Transverse colon (tissue), 4 donors: ENCODE results near the gene GTF3C4. TPM values are rescaled to one million over a fixed set of nuclear protein-coding genes. Genes with fewer than 3 reads are reported as not detected.

ENCODE experiments used
- DNase-seq: peaks from one replicate; pipeline ENCODE4 v3.0.0-alpha.2; 2019
- H3K27ac ChIP-seq, 4 donors: fragments of 200-600 bp; sonication (generic); 2 replicates each; pipeline ENCODE4 v1.5.1; 2016 to 2018; ENCODE audit warnings: inconsistent platforms in 4 of 4
- H3K27me3 ChIP-seq: fragments of 200-600 bp; sonication (generic); 2 replicates; pipeline ENCODE4 v1.5.1; 2017; ENCODE audit warnings: inconsistent platforms
- H3K36me3 ChIP-seq, 4 donors: fragments of 200-600 bp; sonication (generic); 2 replicates each; pipeline ENCODE4 v1.5.1; 2017 to 2019; ENCODE audit warnings: inconsistent platforms in 4 of 4
- H3K4me1 ChIP-seq, 4 donors: fragments of 200-600 bp; sonication (generic); 2 replicates each; pipeline ENCODE4 v1.5.1; 2017 to 2020; ENCODE audit warnings: inconsistent platforms in 4 of 4
- H3K4me3 ChIP-seq, 4 donors: fragments of 200-600 bp; sonication (generic); 1 replicate in 1 of 4; 2 replicates in 3 of 4; pipeline versions ENCODE4 v1.5.1 to v1.6.1; 2017 to 2019; ENCODE audit warnings: inconsistent platforms in 4 of 4
- H3K9me3 ChIP-seq, 2 donors: fragments of 200-600 bp; sonication (generic); 2 replicates each; pipeline ENCODE4 v1.5.1; 2017 to 2019; ENCODE audit warnings: inconsistent platforms in 2 of 2
- EP300 ChIP-seq: sonication (generic); formaldehyde crosslinking; IDR thresholded peaks from one replicate; pipeline ENCODE4 v1.6.1; 2017; ENCODE audit warnings: antibody characterized with exemption, low read depth
- POLR2A ChIP-seq: fragments of 450-650 bp; IDR thresholded peaks from one replicate; pipeline ENCODE4 v1.6.1; 2016; ENCODE audit warnings: antibody characterized with exemption, mild to moderate bottlenecking, moderate library complexity
- POLR2AphosphoS5 ChIP-seq, 3 donors: sonication (generic); formaldehyde crosslinking; IDR thresholded peaks; one replicate each; pipeline ENCODE4 v1.6.1; 2016; ENCODE audit warnings: antibody characterized with exemption in 3 of 3
- WGBS, 2 donors: methylation state at CpG; one replicate each; pipeline ENCODE4 v1.1.5; 2018; ENCODE audit warnings: low coverage in 1 of 2; 5-methylcytosine and 5-hydroxymethylcytosine counted together
- in situ Hi-C, 4 donors: fragments of 200-750 bp; cut with MboI; loops; one replicate each; pipeline versions ENCODE4 v1.15.0 to v1.15.1; 2017; ENCODE audit warnings: low sequenced_read_pairs in 3 of 4, low pct_ligation_motif_present in 1 of 4, low pct_unique_long_range_greater_than_20kb in 1 of 4
- intact Hi-C: fragments of 100-400 bp; cut with DNase I; formaldehyde crosslinking; loops from one replicate; pipeline ENCODE4 v1.15.1; 2023; ENCODE audit warnings: low total_unique reads
- total RNA-seq, 4 donors: library from RNA; depleted of rRNA; stranded (reverse); fragments of >200 nt; gene quantifications; one replicate each; pipeline ENCODE4 v1.1.0, GENCODE V29; 2016
- TF ChIP-seq, protein P1 (sequence below), 5 experiments: fragments of 200-600 bp in 3 of 5; fragments of 450-650 bp in 2 of 5; sonication (generic) in 3 of 5; IDR thresholded peaks; 1 replicate in 2 of 5; 2 replicates in 3 of 5; pipeline ENCODE4 v1.5.1; 2016 to 2017; ENCODE audit warnings: antibody characterized with exemption in 5 of 5, inconsistent platforms in 3 of 5, mild to moderate bottlenecking in 2 of 5, moderate library complexity in 1 of 5

The GTF3C4 gene
- total RNA-seq, 4 donors from 2014 or later, result 4.0 to 12.3 (median 8.8) TPM

DNA sequence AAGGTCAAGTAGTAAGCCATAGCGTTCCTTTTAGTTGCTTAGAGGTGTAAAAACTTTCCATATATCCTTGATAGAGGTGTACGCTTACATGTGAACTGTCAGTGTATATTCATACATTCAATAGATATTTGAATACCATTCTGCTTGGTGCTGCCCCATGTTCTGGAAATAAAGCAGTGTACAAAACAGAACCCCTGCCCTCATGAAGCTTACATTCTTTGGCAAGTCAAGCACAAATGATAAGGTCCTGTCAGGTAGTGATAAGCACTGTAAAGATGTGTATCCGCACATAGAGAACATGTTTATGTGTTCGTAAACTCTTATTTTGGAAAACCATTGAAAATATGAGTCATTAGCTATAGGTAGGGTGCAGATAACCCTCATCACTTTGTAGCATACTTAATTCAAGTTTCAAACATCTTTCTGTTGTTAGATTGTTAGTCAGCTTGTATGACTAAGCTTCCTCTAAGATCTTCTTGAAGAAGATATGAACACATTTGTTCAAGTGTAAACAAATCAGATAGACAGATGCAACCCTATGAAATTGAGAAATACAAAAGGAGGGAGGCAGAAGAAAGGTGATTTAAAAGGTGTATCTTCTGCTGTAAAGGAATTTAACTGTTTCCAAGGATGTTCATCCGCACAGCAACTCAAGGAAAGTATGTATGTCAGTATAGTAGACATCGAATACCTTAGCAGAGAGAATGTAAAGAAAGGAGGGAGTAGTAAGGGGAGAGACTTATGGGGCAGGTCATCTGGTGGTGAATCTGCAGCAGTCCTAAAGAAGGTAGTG, 1.6 kb downstream of the GTF3C4 start:
- Histone ChIP-seq H3K4me3 (peak overlapping the region in 2 of 4 donors; percentile 88 to 91), H3K9me3 (no peaks in the 10 kb centered on the region), H3K4me1 (peaks cover 13 to 39% (median 25%) of the 10 kb centered on the region in 4 donors), H3K36me3 (no peaks in the 10 kb centered on the region), H3K27ac (peak overlapping the region in 1 of 4 donors; percentile 95), H3K27me3 (no peaks in the 10 kb centered on the region)
- in situ Hi-C loops, result no loop called here
- DNase-seq, result no peak
- TF ChIP-seq, protein P1, sequence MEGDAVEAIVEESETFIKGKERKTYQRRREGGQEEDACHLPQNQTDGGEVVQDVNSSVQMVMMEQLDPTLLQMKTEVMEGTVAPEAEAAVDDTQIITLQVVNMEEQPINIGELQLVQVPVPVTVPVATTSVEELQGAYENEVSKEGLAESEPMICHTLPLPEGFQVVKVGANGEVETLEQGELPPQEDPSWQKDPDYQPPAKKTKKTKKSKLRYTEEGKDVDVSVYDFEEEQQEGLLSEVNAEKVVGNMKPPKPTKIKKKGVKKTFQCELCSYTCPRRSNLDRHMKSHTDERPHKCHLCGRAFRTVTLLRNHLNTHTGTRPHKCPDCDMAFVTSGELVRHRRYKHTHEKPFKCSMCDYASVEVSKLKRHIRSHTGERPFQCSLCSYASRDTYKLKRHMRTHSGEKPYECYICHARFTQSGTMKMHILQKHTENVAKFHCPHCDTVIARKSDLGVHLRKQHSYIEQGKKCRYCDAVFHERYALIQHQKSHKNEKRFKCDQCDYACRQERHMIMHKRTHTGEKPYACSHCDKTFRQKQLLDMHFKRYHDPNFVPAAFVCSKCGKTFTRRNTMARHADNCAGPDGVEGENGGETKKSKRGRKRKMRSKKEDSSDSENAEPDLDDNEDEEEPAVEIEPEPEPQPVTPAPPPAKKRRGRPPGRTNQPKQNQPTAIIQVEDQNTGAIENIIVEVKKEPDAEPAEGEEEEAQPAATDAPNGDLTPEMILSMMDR (IDR thresholded peaks at IDR 0.05), result no peak
- TF ChIP-seq POLR2A, result no peak
- TF ChIP-seq POLR2AphosphoS5 (IDR thresholded peaks at IDR 0.05), result no peak
- no peak for TF ChIP-seq EP300
- intact Hi-C loops, result no loop called here
- WGBS, 2 donors, result 88 to 94% methylated on average over 6 of the region's 6 CpGs

DNA sequence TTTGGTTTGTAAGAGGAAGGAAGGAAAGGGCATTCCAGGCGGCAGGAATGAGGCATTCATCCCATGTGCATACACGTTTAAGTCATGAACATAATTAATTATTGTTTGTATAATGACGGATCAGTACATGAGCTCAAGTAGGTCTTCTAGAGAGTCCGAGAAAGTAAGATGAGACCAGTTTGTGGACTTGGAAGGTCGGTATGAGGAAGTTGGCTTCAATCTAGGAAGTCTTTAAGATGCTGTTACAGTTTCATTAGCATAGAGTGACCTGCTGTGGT, 2.1 kb downstream of the GTF3C4 start:
- Histone ChIP-seq H3K4me1 (peaks cover 13 to 39% (median 25%) of the 10 kb centered on the region in 4 donors), H3K4me3 (no peak overlapping the region), H3K9me3 (no peaks in the 10 kb centered on the region), H3K36me3 (no peaks in the 10 kb centered on the region), H3K27me3 (no peaks in the 10 kb centered on the region), H3K27ac (no peak overlapping the region)
- no peak for TF ChIP-seq EP300
- TF ChIP-seq POLR2A, result no peak
- TF ChIP-seq, protein P1 (IDR thresholded peaks at IDR 0.05), result no peak
- no peak for TF ChIP-seq POLR2AphosphoS5 (IDR thresholded peaks at IDR 0.05)
- WGBS, 2 donors, result 32 to 34% methylated on average over 5 of the region's 5 CpGs
- in situ Hi-C loops, result no loop called here
- intact Hi-C loops, result no loop called here
- no peak for DNase-seq

DNA sequence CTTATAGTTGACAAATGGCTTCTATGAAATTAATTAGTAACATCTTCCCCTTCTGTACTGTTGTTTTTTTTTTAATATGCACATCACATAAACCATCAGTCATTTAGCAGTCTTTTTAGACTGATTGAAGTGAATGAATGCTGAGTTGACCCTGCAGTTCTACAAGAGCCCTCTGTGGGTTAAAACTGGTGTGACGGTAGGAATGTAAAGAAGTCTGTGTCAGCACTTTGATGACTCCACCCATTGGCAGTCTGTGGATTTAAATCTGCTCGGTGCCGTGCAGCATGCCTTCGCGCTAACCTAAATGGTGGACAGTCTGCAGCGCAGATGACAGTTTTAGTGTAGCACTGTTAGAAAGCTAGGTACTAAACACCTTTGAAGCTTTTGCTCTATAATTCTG, 3.1 kb downstream of the GTF3C4 start:
- no peak for TF ChIP-seq POLR2AphosphoS5 (IDR thresholded peaks at IDR 0.05)
- TF ChIP-seq, protein P1 (IDR thresholded peaks at IDR 0.05), result no peak
- no peak for TF ChIP-seq POLR2A
- no peak for TF ChIP-seq EP300
- intact Hi-C loops (no loop called here), in situ Hi-C loops (no loop called here)
- Histone ChIP-seq H3K4me3 (no peak overlapping the region), H3K36me3 (peaks cover 0 to 6% (median 2%) of the 10 kb centered on the region in 4 donors), H3K27me3 (no peaks in the 10 kb centered on the region), H3K9me3 (no peaks in the 10 kb centered on the region), H3K27ac (no peak overlapping the region), H3K4me1 (peaks cover 13 to 36% (median 25%) of the 10 kb centered on the region in 4 donors)
- WGBS, 2 donors, result 36% methylated on average over 6 of the region's 6 CpGs; no CpG with 5 or more reads in 1 of the 2 donors
- DNase-seq, result no peak

DNA sequence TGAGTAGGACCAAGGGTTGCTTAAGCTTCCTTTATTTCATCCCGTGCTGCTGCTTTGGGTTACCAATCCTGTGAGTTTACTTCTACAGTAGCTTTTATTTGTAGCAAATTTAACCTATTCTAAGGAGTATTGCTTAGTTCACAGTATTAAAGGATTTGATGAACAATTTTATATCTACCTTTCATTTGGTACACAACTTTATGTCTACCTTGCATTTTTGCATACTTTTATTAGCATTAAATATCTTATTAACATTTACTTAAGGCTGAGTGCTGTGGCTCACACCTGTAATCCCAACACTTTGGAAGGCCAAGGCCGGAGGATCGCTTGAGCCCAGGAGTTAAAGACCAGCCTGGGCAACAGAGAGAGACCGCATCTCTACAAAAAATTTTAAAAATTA, 4.2 kb downstream of the GTF3C4 start:
- Histone ChIP-seq H3K27ac (no peak overlapping the region), H3K4me3 (no peak overlapping the region), H3K9me3 (no peaks in the 10 kb centered on the region), H3K36me3 (peaks cover 0 to 18% (median 8%) of the 10 kb centered on the region in 4 donors), H3K27me3 (no peaks in the 10 kb centered on the region), H3K4me1 (peaks cover 13 to 29% (median 21%) of the 10 kb centered on the region in 4 donors)
- intact Hi-C loops (no loop called here), in situ Hi-C loops (no loop called here)
- TF ChIP-seq, protein P1 (IDR thresholded peaks at IDR 0.05), result no peak
- TF ChIP-seq POLR2AphosphoS5 (IDR thresholded peaks at IDR 0.05) (no peak), EP300 (no peak), POLR2A (no peak)
- no peak for DNase-seq
- WGBS, 2 donors, result 91 to 94% methylated on average over 4 of the region's 4 CpGs
